ENCODE measurements around the gene CES5A. TPM values are rescaled to one million over a fixed set of nuclear protein-coding genes. Genes with fewer than 3 reads are reported as not detected.
"Not testable (repeated sequence)": the region's sequence is repeated elsewhere in the genome, so short reads cannot be mapped to it uniquely, and the experiment has no call there.

The CES5A gene
- total and polyA plus RNA-seq, 10 donors: 0.03 TPM; not detected in 9

- Histone ChIP-seq H3K4me1 (peaks cover 0 to 6% (median 1%) of the 10 kb centered on the region in 6 donors), H3K27me3 (replicated peaks in 1 of 7) (peaks cover 0 to 7% (median 0%) of the 10 kb centered on the region in 7 donors), H3K36me3 (no peaks in the 10 kb centered on the region), H3K4me3 (no peak overlapping the region), H3K9me3 (no peaks in the 10 kb centered on the region), H3K27ac (peak overlapping the region in 4 of 8 donors; percentile 21 to 51 (median 46))
- TF ChIP-seq POLR2A (IDR thresholded peaks at IDR 0.05): no peak
- TF ChIP-seq POLR2AphosphoS5 (IDR thresholded peaks at IDR 0.05): no peak
- no peak for TF ChIP-seq CTCF (IDR thresholded peaks at IDR 0.05 in 8 of 11, conservative IDR thresholded peaks at IDR 0.05 in 3 of 11)
- intact Hi-C loops (cut with DNase I; ENCODE audit: low total_unique reads): no loop called here
- no peak for DNase-seq
- WGBS, 5 donors: 65 to 90% (median 72%) methylated on average over 4 of the region's 4 CpGs
These were observed 39.0 kb downstream of the CES5A start for GRCh38 chr16:55836158-55836611.

- Histone ChIP-seq H3K9me3 (no peaks in the 10 kb centered on the region), H3K27ac (peak overlapping the region in 4 of 8 donors; percentile 21 to 51 (median 46)), H3K27me3 (replicated peaks in 1 of 7) (peaks cover 0 to 7% (median 0%) of the 10 kb centered on the region in 7 donors), H3K4me1 (peaks cover 0 to 6% (median 1%) of the 10 kb centered on the region in 6 donors), H3K36me3 (no peaks in the 10 kb centered on the region), H3K4me3 (no peak overlapping the region)
- WGBS, 5 donors: 8 to 43% (median 11%) methylated on average over 1 of the region's 1 CpG
- no peak for TF ChIP-seq POLR2A (IDR thresholded peaks at IDR 0.05)
- no peak for TF ChIP-seq POLR2AphosphoS5 (IDR thresholded peaks at IDR 0.05)
- no peak for TF ChIP-seq CTCF (IDR thresholded peaks at IDR 0.05 in 8 of 11, conservative IDR thresholded peaks at IDR 0.05 in 3 of 11)
- DNase-seq: no peak
- intact Hi-C loops (cut with DNase I; ENCODE audit: low total_unique reads): no loop called here
These were observed 39.6 kb downstream of the CES5A start for GRCh38 chr16:55835581-55835980.

- H3K4me1 ChIP-seq; H3K4me3 ChIP-seq; DNase-seq; H3K27me3 ChIP-seq (replicated peaks in 1 of 7); intact Hi-C loops (cut with DNase I; ENCODE audit: low total_unique reads); H3K9me3 ChIP-seq; H3K36me3 ChIP-seq: not testable (repeated sequence)
- WGBS, 5 donors: 81 to 88% (median 85%) methylated on average over 3 of the region's 3 CpGs
- H3K27ac ChIP-seq: peak overlapping the region in 2 of 8 donors; percentile 43 to 51
These were observed 40.0 kb downstream of the CES5A start for GRCh38 chr16:55835173-55835572.

GRCh38 chr16:55834049-55834448 lies 41.1 kb downstream of the CES5A start:
- TF ChIP-seq POLR2A (IDR thresholded peaks at IDR 0.05): no peak
- TF ChIP-seq CTCF (IDR thresholded peaks at IDR 0.05 in 8 of 11, conservative IDR thresholded peaks at IDR 0.05 in 3 of 11): no peak
- TF ChIP-seq POLR2AphosphoS5 (IDR thresholded peaks at IDR 0.05): no peak
- Histone ChIP-seq H3K27ac (no peak overlapping the region), H3K4me3 (no peak overlapping the region), H3K27me3 (replicated peaks in 1 of 7) (peaks cover 0 to 7% (median 0%) of the 10 kb centered on the region in 7 donors), H3K9me3 (no peaks in the 10 kb centered on the region), H3K4me1 (peaks cover 0 to 6% (median 1%) of the 10 kb centered on the region in 6 donors), H3K36me3 (no peaks in the 10 kb centered on the region)
- DNase-seq: no peak
- 60 to 71% (median 67%) methylated on average over 7 of the region's 7 CpGs for WGBS, 5 donors
- intact Hi-C loops (cut with DNase I; ENCODE audit: low total_unique reads): no loop called here
